IPS DF 6.9 (cell line): ENCODE results near the gene VSNL1.

Source experiments
- DNase-seq: peaks from one replicate; pipeline ENCODE4 v3.0.0-alpha.2; 2013; ENCODE audit warnings: low read depth, low spot score
- H3K27ac ChIP-seq: one replicate; pipeline ENCODE4 v1.5.1; 2013; ENCODE audit warnings: low read length, control low read depth
- H3K27me3 ChIP-seq: 2 replicates; pipeline ENCODE4 v1.6.1; 2013; ENCODE audit warnings: mild to moderate bottlenecking, low read length; ENCODE audit not compliant: control insufficient read depth, insufficient read depth
- H3K36me3 ChIP-seq: 2 replicates; pipeline ENCODE4 v1.6.1; 2013; ENCODE audit warnings: low read length; ENCODE audit not compliant: control insufficient read depth, insufficient read depth
- H3K4me1 ChIP-seq: 2 replicates; pipeline ENCODE4 v1.6.1; 2013; ENCODE audit warnings: low read length; ENCODE audit not compliant: control insufficient read depth, insufficient read depth
- H3K4me3 ChIP-seq: 2 replicates; pipeline ENCODE4 v1.5.1; 2013; ENCODE audit warnings: mild to moderate bottlenecking, low read length
- H3K9me3 ChIP-seq: 2 replicates; pipeline ENCODE4 v1.6.1; 2013; ENCODE audit warnings: low read length, inconsistent platforms; ENCODE audit not compliant: control insufficient read depth, insufficient read depth
- WGBS: extraction: QIAGEN DNeasy Blood & Tissue Kit; methylation state at CpG from one replicate; pipeline ENCODE4 v1.1.7; 2013; ENCODE audit warnings: mixed read lengths, missing lambda C conversion rate; ENCODE audit not compliant: insufficient read length, insufficient coverage; 5-methylcytosine and 5-hydroxymethylcytosine counted together

The VSNL1 gene

GRCh38 chr2:17638196-17638743 is 97.8 kb downstream of the VSNL1 start:
- H3K27me3 ChIP-seq: no peaks in the 10 kb centered on the region
- no peak overlapping the region for H3K27ac ChIP-seq
- no peak overlapping the region for H3K4me3 ChIP-seq
- no peaks in the 10 kb centered on the region; the same call in 1 of the 2 replicates for H3K36me3 ChIP-seq
- H3K4me1 ChIP-seq: no peaks in the 10 kb centered on the region; the same call in 1 of the 2 replicates
- no CpG with 5 or more reads among the region's 7 CpGs for WGBS
- no peak for DNase-seq
- no peaks in the 10 kb centered on the region for H3K9me3 ChIP-seq

DNA sequence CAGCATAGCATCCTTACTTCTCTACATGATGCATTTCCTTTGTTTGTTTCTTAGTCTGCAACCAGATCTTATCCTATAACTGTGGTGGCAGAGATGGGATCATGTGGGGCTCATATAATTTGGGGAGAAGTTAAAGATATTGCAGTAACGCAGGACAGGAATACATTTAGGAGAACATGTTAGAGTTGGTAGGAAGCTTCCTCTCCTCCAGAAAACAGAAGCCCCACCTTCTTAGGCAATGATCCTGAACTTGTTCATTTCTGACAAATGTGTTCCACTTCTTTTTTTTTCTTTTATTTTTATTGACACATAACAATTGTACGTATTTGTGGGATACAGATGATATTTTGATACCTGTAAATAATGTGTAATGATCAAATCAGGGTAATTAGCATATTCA is 99.9 kb downstream of the VSNL1 start:
- Histone ChIP-seq H3K27me3 (no peaks in the 10 kb centered on the region), H3K36me3 (no peaks in the 10 kb centered on the region; the same call in 1 of the 2 replicates), H3K4me3 (no peak overlapping the region), H3K9me3 (no peaks in the 10 kb centered on the region), H3K27ac (no peak overlapping the region), H3K4me1 (peaks cover 3% of the 10 kb centered on the region)
- no CpG with 5 or more reads among the region's 2 CpGs for WGBS
- DNase-seq: no peak

- no peak overlapping the region for H3K27ac ChIP-seq
- no peak for DNase-seq
- no peak overlapping the region for H3K4me3 ChIP-seq
- no peaks in the 10 kb centered on the region; the same call in 1 of the 2 replicates for H3K36me3 ChIP-seq
- no peaks in the 10 kb centered on the region for H3K27me3 ChIP-seq
- no CpG with 5 or more reads among the region's 6 CpGs for WGBS
- no peaks in the 10 kb centered on the region for H3K9me3 ChIP-seq
- peaks cover 5% of the 10 kb centered on the region for H3K4me1 ChIP-seq
Observed at GRCh38 chr2:17643031-17643615, 102.6 kb downstream of the VSNL1 start.

- H3K27me3 ChIP-seq: no peaks in the 10 kb centered on the region
- no peak for DNase-seq
- no peaks in the 10 kb centered on the region; the same call in 1 of the 2 replicates for H3K36me3 ChIP-seq
- no peak overlapping the region for H3K27ac ChIP-seq
- peaks cover 5% of the 10 kb centered on the region for H3K4me1 ChIP-seq
- no peaks in the 10 kb centered on the region for H3K9me3 ChIP-seq
- WGBS: no CpG with 5 or more reads among the region's 4 CpGs
- H3K4me3 ChIP-seq: no peak overlapping the region
Observed at GRCh38 chr2:17644997-17645720, 104.7 kb downstream of the VSNL1 start.

- WGBS: no CpG with 5 or more reads among the region's 3 CpGs
- H3K27ac ChIP-seq: no peak overlapping the region
- H3K27me3 ChIP-seq: no peaks in the 10 kb centered on the region
- peak; percentile 54 for DNase-seq
- no peak overlapping the region for H3K4me3 ChIP-seq
- H3K36me3 ChIP-seq: no peaks in the 10 kb centered on the region; the same call in 1 of the 2 replicates
- peaks cover 5% of the 10 kb centered on the region for H3K4me1 ChIP-seq
- no peaks in the 10 kb centered on the region for H3K9me3 ChIP-seq
Observed at GRCh38 chr2:17646081-17646554, 105.6 kb downstream of the VSNL1 start.

DNA sequence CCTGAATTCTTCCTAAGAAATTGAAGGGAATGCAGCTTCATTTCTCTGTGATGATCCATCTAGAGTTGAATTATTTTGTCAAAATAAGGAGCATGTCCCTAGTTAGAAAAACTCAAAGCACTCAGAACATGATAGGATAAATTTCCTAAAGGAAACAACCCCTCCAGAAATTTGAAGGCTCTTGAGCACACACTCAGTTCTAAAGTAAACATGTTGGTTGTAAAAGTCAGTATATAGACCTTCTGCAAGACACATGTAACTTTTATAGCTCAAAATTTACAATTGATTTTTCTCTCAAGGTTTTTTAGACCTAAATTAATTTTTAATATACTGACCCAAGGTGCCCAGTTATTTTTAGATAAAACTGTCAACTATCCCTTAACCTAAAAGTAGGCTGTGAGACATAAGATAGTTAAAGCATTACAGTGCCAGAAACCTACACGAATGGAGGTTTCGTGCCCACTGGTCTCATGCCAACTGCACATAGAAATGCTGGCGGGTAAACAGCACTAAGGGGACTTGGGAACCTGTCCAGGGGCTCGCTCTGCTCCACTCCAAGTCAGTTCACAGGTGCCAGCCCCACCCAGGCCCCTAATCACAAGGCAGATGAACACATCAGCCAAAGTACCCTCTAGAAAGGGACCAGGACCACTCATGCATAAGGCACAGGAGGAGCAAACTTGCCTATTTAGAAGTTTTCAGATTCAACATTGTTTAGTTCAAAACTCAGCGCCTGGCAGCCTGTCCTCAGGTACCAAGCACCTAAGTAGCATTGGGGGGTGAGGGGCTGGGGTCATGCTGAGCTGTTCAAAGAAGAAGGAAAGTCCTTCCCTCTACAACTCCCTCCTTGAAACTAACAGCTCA is 106.6 kb downstream of the VSNL1 start:
- H3K9me3 ChIP-seq: no peaks in the 10 kb centered on the region
- H3K36me3 ChIP-seq: no peaks in the 10 kb centered on the region; the same call in 1 of the 2 replicates
- H3K27ac ChIP-seq: no peak overlapping the region
- H3K27me3 ChIP-seq: no peaks in the 10 kb centered on the region
- no peak overlapping the region for H3K4me3 ChIP-seq
- DNase-seq: no peak
- peaks cover 5% of the 10 kb centered on the region for H3K4me1 ChIP-seq
- no CpG with 5 or more reads among the region's 5 CpGs for WGBS

- H3K27ac ChIP-seq: no peak overlapping the region
- DNase-seq: no peak
- no CpG with 5 or more reads among the region's 1 CpG for WGBS
Observed at GRCh38 chr2:17648581-17648980, 108.1 kb downstream of the VSNL1 start.

DNA sequence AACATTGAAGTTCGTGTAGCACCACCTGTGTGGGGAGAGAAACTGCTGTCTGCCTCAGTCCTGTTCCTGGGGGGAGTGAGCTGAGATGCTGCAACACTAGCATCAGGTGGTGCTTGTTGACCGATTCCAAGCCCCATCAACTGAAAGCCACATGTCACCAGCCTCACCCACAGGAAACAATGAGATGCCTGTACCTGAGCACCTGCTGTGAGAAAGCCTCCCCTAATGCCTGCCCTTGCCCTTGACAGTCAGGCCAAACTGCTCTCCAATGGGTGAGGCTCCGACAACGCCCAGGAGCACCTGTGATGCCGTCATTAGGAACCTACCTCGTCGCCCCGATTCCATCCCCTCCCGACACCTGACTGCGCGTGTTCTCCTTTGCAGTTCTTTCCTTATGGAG is 108.5 kb downstream of the VSNL1 start:
- no CpG with 5 or more reads among the region's 11 CpGs for WGBS
- H3K27ac ChIP-seq: no peak overlapping the region
- no peak for DNase-seq
- peaks cover 5% of the 10 kb centered on the region for H3K4me1 ChIP-seq
- H3K9me3 ChIP-seq: no peaks in the 10 kb centered on the region
- no peaks in the 10 kb centered on the region for H3K36me3 ChIP-seq
- H3K4me3 ChIP-seq: no peak overlapping the region
- H3K27me3 ChIP-seq: no peaks in the 10 kb centered on the region

More at GRCh38 chr2:17648581-17648980, 108.1 kb downstream of the VSNL1 start:
- Histone ChIP-seq H3K36me3 (no peaks in the 10 kb centered on the region), H3K4me1 (peaks cover 5% of the 10 kb centered on the region), H3K9me3 (no peaks in the 10 kb centered on the region), H3K27me3 (no peaks in the 10 kb centered on the region), H3K4me3 (no peak overlapping the region)

DNA sequence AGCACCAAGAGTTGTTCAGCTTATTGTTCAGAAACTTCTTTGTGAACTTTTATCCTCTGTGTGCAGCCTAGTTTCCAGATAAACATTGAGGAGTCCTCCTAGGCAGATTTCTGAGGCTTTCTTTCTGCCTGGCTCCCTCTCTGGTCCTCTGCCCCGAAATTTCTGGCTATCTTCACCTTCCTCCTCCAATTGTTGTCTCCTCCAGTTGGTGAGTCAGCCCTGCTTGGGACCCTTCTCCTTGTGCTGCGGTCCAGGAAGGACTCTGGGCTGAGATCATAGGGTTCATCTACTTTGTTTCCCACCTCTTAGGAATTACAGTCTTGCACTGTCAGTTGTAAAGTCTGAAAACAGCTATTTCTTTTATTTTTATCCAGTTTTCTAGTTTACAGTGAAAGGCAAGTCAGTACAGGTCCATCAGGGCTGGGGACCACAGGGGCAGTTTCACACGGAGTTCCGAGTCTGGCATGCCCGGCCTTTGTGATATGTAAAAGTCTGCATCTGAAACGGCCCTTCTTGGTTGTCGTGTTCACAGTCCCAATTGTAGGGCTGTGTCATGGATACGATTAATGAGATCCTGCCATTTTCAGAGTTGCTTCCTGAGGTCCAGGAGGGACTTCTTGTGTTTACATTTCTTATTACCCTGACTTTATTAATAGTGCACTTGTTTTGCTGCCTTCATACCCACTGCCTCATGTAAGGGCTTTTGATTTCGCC is 112.3 kb downstream of the VSNL1 start:
- Histone ChIP-seq H3K27me3 (no peaks in the 10 kb centered on the region), H3K36me3 (no peaks in the 10 kb centered on the region), H3K9me3 (no peaks in the 10 kb centered on the region), H3K27ac (no peak overlapping the region), H3K4me3 (no peak overlapping the region), H3K4me1 (no peaks in the 10 kb centered on the region)
- no CpG with 5 or more reads among the region's 9 CpGs for WGBS
- no peak for DNase-seq
